ENCODE results near the gene FUCA2.
"Not testable (repeated sequence)": the region's sequence is repeated elsewhere in the genome, so short reads cannot be mapped to it uniquely, and the experiment has no call there.

Gene FUCA2

DNA sequence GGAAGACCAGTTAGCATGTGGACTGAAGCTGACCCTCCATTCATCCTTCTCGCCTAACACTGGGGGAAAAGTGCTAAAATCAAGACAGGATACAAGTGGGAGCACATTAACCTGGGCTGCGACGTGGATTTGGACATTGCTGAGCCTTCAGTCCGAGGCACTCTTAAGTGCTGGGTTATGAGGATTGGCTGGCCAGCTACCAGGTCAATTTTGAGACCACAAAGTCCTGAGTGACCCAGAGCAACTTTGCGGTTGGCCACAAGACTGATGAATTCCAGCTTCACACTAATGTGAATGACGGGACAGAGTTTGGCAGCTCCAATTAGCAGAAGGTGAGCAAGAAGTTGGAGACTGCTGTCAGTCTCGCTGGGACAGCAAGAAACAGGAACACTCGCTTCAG is 20.7 kb downstream of the FUCA2 start:
- DNase-seq: no peak

DNA sequence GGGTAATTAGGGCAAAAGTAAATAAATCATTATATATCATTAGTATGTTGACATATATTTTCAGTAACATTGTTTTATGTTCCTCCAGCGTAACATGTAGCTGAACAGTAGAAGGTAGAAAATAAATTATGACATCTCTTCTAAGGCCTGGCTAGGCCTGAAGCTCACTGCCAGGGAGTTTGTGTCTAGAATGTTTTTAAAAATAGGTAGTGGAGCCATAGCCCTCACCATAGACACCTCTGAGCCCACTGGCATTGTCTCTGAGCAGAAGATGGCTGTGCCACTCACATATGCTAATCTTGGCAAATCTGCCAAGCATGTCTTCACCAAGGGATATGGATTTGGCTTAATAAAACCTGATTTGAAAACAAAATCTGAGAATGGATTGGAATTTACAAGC is 21.3 kb downstream of the FUCA2 start:
- no peak for DNase-seq

DNA sequence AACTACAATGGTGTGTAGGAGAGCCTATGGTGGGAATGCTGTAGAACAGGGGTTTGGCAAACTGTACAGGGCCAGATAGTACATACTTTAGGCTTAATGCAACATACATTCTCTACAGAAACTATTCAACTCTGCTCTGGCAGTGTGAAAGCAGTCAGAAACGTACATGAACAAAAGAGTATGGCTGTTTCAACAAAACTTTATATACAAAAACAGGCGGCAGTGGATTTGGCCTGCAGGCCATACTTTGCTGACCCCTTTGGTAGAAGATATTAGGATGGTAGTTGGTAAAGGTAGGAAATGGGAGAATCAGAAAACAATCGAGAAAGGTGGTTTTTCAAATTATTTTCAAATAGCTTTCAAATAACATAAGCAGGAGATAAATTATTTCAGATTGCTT is 24.8 kb downstream of the FUCA2 start:
- DNase-seq: no peak

DNA sequence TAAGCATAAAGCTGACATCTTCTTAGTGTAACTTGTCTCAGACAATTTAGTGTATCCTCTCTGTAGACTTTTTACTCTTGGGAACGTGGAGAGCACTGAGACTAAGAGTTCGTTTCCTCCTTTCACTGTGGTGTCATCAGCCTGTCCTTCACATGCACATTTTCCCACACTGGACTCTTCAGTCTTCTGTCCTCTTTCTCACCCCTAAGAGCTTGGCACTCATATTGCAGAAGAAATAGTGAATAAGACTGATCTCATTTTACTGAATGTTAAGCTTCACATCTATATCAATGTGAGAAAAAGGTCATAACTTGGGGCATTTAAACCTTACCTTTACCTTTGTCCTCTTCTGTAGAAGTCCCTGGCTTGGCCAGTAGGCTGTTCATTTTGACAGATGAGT is 25.6 kb downstream of the FUCA2 start:
- no peak for DNase-seq

DNA sequence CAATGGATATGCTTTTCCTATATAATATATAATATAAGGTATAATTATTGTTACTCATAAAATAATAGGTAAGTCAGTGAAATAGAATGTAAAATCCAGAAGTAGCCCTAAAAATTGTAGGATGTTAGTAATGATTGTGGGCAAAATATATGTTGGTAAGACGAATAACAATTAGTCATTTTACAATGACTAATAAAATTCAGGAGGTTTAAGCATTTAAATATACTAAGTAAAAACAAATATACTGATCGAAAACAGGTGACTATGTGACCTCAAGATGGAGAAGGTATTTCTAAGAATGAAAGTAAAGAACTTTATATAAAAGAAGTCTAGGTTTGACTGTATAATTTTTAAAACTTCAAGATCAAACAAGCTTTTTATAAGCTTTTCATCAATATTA is 28.9 kb downstream of the FUCA2 start:
- DNase-seq: no peak

DNA sequence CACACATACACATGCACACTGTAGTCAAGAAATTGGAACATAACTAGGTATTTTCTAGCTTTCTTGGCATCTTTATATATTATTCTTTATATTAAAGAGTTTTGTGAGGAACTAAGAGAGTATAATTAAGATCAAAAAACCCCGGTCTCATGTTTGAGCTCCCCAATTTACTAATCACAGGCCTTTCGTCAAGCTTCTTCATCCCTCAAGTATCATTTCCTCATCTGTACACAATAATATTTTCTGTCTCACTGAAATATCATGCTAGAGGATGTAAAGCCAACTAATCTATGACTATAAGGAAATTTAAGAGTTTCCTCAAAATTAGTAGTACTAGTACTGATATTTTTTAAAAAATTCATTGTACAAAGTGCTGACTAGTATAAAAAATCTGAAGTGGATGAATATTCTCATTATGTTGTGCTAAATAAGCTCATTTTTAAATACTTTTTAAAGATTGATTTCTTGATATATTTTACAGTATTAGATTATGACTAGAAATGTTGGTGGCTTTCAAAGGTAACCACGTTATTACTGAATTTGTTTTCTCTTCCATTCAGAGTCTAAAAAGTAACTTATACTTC is 32.9 kb downstream of the FUCA2 start:
- DNase-seq: no peak

DNA sequence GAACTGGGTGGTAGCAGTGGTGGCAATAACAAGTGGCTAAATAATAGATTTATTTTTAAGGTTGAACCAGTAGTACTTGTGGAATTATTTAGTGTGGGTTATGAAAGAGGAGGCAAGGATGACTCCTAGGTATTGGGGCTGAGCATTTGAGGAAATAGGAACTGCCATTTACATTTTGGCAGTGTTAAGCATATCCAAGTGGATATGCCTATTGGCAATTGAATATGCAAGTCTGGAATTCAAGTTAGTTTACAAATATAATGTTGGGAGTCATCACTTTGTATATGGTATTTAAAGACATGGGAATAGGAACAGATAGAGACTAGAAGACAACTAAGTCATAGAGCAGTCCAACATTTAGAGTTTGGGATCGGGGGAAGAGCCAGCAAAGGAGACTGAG is 35.0 kb downstream of the FUCA2 start:
- DNase-seq: no peak

DNA sequence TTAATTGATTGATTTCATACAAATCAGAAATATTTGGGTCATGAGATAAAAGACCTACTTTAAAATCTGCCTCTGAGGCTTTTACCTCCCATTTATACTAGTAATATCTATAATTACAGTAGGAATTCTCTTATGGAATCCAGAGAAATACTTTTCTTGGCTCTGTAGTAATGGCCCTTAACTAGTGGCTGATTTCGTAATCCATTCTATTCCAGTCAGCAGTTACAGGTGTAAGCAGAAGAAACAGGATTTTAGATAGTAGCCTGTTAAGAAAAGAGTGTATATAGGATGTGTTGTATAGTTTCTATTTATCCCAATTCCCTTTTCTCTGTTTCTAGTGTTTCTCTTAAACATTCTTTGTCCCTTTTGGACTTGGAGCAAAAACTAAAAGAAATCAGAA is 39.7 kb downstream of the FUCA2 start:
- DNase-seq: no peak

DNA sequence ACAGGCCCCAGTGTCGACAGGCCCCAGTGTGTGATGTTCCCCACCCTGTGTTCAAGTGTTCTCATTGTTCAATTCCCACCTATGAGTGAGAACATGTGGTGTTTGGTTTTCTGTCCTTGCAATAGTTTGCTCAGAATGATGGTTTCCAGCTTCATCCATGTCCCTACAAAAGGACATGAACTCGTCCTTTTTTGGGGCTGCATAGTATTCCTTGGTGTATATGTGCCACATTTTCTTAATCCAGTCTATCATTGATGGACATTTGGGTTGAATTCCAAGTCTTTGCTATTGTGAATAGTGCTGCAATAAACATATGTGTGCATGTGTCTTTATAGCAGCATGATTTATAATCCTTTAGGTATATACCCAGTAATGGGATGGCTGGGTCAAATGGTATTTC is 42.7 kb downstream of the FUCA2 start:
- DNase-seq: not testable (repeated sequence)

DNA sequence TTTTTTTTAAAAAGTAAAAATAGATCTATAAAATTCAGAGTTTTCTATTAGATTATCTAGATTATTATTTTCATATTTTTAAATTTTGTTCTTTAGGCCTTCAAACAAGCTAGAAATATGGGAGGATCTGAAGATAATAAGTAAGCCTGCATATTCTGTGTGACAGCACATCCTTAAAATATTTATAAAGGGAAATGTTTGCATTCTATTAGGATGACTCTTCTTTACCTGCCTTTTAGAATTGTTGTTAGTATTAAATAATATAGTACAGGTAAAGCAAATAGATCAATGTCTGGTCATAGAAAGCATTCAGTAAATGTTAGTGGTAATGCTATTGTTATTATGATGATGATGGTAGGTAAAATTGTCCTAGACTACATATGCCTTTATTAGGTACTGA is 43.5 kb downstream of the FUCA2 start:
- no peak for DNase-seq

DNA sequence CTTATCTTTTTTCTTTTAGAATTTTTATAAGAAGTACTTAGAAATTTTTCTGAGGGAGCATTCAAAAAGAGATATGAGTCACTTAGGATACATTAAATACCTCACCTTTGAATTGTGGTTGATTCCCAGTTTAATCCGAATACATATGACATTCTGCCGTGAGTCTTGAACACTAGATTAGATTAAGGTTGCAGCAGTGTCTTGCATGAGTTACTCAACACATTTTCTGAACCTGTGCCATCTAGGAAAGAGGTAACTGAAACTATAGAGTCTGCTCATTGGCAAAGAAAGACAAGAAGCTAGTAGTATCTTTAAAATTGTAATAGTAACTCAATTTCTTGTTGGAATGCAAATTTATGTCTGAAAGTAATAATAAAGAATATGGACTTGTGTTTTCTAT is 46.0 kb downstream of the FUCA2 start:
- no peak for DNase-seq

DNA sequence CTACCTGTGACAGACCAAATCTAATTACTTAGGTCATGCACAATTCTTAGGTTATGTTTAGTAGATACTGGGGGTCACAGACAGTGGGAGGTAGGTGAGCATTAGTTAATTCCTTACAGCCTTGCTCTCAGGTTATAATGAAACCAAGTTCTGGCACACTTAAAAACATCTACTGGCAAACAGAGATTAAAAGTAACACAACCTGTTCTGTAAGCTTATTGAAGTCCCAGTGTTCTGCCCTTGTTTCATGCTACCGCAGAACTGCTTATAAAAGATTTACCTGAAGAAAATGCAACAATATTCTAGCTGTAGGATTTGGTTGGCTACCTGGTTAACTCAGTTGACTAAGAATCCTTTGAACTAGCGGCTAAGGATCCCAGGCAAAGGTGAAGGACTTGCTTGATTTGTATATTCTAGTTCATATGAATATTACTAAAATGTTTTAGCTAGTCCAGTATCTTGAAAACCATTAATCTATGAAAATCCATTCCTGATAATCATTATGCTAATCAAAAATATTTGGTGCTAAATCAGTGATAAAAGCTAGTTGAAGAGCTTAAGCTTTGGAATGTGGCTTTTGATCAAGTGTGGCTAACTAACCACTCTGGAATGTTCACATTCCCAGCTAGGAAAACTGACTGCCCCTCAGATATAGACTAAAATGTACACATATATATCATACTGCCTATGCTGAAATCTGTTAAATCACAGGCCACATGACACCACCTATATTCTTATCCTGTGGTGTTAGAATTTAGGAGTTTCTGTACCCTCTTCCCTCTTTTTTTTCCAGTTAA is 53.8 kb downstream of the FUCA2 start:
- DNase-seq: no peak

DNA sequence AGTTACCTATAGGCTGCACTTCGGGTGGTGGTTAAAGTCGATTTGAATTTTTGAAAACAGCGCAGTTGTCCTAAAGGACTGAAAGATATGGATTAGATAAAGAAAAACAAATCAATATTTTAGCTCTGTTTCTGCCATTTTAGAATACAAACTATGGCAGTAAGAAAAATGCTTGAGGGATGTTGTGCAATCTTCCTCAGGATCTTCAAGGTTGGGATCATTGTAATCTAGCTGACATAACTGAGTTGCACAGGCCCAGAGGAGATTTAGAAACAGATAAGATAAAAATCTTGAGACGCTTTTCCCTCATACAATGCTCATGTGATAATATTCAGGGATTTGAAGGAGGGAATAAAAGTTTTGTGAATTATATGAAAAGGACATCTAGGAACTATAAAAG is 60.0 kb downstream of the FUCA2 start:
- no peak for DNase-seq

DNA sequence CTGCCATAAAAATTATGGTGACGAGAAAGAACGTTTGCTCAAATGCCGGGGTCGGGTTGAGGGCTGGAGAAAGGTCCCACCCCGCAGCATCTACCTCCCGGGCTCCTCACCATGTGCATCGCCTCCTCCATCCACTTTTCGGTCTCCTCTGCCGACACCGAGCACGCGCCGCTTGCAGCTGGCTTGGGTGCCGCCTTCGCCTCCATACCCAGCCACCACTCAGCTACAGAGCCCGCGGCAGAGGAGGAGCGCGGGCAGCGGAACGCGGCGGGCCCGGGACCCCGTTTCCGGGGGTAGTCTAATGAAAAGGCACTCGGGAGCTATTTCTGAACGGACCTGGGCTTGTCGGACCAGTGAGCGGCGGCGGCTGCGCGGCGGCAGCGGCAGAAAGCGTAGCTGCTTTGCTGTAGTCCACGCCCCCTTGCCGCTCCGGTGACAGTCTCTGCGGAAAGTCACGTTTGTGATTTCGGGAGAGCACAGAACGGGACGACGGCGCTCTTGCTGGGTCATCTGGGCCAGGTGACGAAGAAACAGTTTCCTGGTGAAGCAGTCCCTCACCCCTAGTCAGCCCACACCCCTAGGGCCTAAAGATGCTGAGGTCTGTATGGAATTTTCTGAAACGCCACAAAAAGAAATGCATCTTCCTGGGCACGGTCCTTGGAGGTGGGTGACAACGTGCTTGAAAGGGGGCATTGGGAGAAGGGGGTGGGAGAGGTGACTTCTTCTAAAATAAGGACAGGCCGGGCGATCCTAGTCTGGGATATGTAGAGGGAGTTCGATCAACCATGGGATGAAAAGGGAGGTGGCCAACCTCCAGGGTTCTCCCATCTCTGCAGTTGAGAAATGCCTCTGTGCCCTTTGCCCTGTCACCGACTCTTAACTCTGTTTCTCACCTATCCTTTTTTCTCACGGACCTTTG is 60.8 kb downstream of the FUCA2 start, which contains the start of the genes ADAT2 and PEX3:
Gene ADAT2, minus strand, starts transcription at position 243 of the 919 bp plus-strand sequence. Its CDS starts 37 bp downstream, at position 206.
Gene PEX3, plus strand, starts transcription at position 353 of the 919 bp plus-strand sequence. Its CDS starts 238 bp downstream, at position 591.
- peak; percentile 90 to 93 for DNase-seq

DNA sequence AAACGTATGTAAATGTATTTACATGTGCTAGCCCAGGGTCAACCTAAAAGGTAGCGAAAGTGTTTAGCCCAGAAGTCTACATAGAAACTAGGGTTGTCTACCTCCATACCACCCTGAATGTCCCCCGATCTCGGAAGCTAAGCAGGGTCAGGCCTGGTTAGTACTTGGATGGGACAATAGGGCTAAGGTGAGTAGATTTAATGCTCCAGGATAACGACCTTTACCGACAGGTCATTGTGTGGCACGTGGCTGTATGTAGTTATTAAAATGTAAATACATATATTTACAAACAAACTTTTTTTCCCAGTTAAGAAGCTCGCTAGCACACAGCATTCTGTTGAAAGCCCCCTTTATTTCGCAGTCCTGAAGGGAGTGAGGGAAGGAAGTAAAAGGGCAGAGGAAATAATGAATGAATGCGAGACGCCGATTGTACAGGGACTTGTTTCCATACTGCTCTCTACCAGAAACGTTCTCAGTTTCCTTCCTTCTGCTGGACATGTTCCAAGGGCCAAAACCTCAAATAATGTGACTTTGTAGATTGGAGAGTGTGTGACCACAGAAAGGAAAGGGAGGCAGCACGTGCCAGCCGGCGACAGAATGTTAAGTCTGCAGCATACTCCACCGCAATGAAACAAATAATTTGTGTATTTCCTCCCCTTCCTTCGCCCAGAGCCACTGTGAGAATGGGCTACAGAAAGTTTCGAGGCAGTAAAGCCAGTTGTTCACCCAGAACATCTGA is 61.6 kb downstream of the FUCA2 start:
- peak in 1 of 2 donors; percentile 7 for DNase-seq

DNA sequence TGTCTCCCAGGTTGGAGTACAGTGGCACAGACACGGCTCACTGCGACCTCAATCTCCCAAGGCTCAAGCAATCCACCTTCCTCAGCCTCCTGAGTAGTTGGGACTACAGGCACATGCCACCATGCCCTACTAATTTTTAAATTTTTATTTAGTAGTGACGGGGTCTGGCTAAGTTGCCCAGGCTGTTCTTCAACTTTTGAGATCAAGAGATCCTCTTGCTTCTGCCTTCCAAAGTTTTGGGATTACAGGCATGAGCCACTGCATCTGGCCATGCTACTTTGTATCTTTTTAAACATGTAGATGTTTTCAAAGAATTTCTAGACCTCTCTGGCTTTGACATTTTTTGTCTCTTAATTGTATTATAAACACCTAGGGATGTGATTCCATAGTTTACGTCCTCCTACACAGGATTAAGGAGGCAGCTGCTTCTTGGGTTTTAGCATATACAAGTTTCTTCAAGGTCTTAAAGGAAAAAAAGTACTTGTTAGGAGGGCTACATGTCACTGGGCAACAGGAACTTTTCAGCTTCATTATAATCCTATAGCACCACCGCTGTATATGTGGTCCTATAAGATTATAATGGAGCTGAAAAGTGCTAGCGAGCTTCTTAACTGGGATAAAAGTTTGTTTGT is 62.3 kb downstream of the FUCA2 start:
- DNase-seq: no peak

DNA sequence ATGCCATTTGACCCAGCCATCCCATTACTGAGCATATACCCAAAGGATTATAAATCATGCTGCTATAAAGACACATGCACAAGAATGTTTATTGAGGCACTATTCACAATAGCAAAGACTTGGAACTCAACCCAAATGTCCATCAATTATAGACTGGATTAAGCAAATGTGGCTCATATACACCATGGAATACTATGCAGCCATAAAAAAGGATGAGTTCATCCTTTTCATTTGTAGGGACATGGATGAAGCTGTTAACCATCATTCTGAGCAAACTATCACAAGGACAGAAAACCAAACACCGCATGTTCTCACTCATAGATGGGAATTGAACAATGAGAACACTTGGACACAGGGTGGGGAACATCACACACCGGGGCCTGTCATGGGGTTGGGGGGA is 63.7 kb downstream of the FUCA2 start:
- DNase-seq: not testable (repeated sequence)

Data from activated CD4-positive, alpha-beta T cell treated with anti-CD3 and anti-CD28 coated beads for 4 hours (primary cell).